ENCODE measurements around the gene MAP2K5. TPM values are rescaled to one million over a fixed set of nuclear protein-coding genes. Genes with fewer than 3 reads are reported as not detected.

Gene MAP2K5
- total RNA-seq, 1 experiment from 2014 or later = 46.6 TPM

DNA sequence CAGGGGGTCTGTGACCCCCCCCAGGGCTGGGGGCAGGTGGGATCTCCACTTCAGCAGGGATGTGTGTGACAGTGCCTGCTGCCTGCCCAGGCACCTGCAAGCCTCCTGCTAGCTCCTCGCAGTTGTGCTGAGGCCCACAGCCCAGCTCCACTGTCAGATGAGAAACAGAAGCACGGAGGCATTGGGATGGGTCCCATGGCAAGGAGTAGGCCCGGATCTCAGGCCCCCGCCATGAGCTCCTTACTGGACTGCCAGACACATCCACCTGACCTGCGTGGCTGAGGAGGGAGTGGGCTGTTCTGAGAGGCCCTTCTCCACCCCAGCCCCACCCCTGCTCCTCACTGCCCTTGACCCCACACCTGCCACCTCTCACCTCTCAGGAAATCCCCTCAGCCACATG, 264.6 kb downstream of the MAP2K5 start:
- in situ Hi-C loops (cut with HindIII; ENCODE audit: low sequenced_read_pairs) = no loop called here
- DNase-seq (ENCODE audit: low spot score) = no peak

GRCh38 chr15:67807836-67808235, 265.3 kb downstream of the MAP2K5 start:
- in situ Hi-C loops (cut with HindIII; ENCODE audit: low sequenced_read_pairs) = no loop called here

GRCh38 chr15:67808821-67809220, 266.3 kb downstream of the MAP2K5 start:
- in situ Hi-C loops (cut with HindIII; ENCODE audit: low sequenced_read_pairs) = no loop called here
- DNase-seq (ENCODE audit: low spot score) = no peak

More at GRCh38 chr15:67807836-67808235, 265.3 kb downstream of the MAP2K5 start:
- no peak for DNase-seq (ENCODE audit: low spot score)

DNA sequence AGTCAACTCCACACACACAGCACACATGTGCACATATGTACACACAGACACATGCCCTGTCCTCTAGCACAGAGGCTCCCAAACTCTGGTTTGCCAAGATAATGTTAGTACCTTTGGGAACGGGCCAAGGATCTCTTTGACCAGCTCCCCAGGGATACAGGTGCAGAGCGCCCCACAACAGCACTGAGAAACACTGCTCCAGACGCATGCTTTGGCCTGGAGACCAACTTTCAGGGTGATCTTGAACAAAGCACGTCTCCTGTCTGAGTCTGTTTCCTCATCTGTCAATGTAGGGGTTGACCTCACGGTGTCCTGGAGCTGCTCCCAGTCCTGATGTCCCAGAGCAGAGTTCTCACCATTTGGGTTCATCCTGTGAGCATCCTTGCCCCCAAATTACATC, 266.9 kb downstream of the MAP2K5 start:
- no peak for DNase-seq (ENCODE audit: low spot score)
- in situ Hi-C loops (cut with HindIII; ENCODE audit: low sequenced_read_pairs) = no loop called here

DNA sequence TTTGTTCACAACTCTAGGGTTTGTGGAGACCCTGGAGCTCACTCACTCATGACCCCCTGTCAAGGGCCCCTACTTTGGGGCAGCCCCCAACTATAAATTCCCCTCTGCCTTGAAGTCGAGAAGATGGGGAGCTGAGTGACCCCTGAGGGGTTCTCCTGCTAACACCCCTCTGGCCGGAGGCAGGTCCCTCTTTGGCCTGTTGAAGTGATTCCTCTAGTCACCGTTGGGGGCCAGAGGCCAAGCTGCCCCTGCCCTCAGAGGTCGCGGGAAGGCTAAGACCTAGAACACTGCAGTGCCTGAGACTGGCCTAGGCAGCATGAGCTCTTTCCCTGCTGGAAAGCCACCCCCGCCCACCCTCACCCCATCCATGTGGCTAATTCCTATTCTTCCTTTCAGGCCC, 267.4 kb downstream of the MAP2K5 start:
- in situ Hi-C loops (cut with HindIII; ENCODE audit: low sequenced_read_pairs) = no loop called here
- DNase-seq (ENCODE audit: low spot score) = no peak

- DNase-seq (ENCODE audit: low spot score) = no peak
These were observed 269.7 kb downstream of the MAP2K5 start for GRCh38 chr15:67812241-67812644.

DNA sequence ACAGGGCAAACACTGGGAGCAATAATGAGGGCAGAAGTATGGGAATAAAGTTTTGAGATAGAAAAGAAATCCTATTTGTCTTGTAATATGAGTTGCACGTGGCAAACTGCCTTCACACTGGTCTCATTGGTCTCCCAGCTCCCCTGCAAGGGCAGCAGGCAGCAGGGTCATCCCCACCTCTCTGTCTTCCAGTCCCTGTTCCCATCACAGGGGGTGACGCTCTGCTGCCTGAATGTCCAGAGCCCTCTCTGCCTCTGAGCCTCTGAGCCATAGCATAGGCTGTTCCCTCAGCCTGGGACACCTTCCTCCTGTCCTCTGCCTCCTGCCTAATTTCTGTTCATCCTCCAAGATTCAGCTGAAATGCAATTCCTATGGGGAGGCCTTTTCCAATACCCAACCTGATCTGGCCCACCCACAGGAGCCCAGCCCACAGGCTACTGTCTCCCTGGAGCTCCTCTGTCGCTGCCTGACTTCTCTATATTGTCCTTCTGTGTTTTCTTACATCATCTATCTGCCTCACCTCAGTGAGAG, 270.7 kb downstream of the MAP2K5 start:
- no peak for DNase-seq (ENCODE audit: low spot score)
- in situ Hi-C loops (cut with HindIII; ENCODE audit: low sequenced_read_pairs) = no loop called here

More at GRCh38 chr15:67812241-67812644, 269.7 kb downstream of the MAP2K5 start:
- in situ Hi-C loops (cut with HindIII; ENCODE audit: low sequenced_read_pairs) = no loop called here

DNA sequence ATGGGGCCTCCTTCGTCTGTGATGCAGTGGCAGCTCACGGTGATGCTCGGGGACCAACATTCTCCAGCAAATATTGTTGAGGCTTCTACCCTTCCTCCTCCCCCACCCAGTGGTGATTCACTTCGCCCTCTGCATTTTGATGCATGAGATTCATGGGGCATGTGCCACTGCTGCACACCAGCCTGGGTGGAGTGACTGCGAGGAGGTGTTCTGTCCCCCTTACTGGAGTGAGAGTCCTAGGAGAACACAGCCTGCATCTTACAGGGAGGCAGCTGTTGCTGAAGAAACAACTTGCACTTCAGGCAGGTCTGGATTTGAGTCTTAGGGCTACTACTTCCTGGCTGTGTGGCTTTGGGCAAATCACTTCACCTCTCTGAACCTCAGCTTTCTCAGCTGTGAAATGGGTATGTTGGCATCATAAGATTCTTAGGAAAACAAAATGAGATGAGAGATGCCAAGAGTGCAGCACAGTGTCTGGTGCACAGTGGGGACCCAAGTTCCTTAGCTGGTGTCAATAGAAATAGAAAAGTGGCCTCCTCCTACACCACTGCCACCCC, 272.6 kb downstream of the MAP2K5 start:
- in situ Hi-C loops (cut with HindIII; ENCODE audit: low sequenced_read_pairs) = no loop called here
- DNase-seq (ENCODE audit: low spot score) = no peak

DNA sequence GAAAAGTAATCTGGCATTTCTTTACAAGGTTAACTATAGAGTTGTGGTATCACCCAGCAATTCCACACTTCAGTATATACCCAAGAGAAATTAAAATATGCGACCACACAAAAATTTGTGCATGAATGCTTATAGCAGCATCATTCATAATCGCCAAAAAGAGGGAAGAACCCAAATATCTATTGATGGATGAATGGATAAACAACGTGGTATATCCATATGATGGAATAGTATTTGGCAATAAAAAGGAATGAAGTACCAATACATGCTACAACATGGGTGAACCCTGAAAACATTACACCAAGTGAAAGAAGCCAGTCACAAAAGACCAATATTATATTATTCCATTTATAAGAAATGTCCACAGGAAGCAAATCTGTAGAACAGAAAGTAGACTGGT, 274.2 kb downstream of the MAP2K5 start:
- in situ Hi-C loops (cut with HindIII; ENCODE audit: low sequenced_read_pairs) = no loop called here
- no peak for DNase-seq (ENCODE audit: low spot score)

DNA sequence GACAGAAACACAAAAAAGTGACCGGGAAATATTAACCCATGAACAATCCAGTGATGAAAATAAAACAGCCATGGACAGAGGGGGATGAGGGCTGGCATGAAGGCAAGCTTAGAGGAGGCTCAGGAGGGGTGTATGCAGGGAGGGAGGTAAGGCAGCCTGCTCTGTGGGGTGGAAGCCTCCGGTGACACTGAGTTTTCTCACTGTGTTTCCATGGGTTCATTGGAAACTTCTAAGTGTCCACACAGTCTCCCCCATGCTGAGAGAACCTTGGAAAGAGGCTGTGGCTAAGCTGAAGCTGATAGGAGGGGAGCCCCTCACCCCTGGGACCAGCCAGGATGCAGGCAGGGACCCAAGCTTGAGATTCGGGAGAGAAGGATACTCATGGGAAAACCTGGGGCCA, 276.0 kb downstream of the MAP2K5 start:
- DNase-seq (ENCODE audit: low spot score) = no peak

DNA sequence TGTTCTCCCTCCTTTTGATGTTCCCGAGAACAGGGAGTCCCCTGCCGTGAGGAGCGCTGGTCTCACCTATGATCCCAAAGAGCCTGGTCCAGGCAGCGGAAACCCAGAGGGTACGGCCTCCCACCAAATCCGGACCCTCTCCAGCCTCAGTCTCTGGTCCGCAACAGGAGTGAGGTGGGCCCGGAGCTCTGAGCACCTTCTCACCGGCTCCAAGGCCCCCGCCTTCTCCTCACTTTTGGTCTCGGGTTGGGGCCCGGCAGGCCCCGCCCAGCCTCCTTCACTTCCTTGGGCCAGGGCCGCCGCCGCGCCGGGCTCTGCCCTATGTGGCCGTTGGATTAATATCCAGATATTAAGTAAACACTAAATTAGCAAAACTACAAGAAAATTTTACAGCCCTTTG, 277.1 kb downstream of the MAP2K5 start:
- DNase-seq (ENCODE audit: low spot score) = no peak
- in situ Hi-C loops (cut with HindIII; ENCODE audit: low sequenced_read_pairs) = no loop called here

More for the DNA sequence above, 276.0 kb downstream of the MAP2K5 start:
- in situ Hi-C loops (cut with HindIII; ENCODE audit: low sequenced_read_pairs) = no loop called here

GRCh38 chr15:67820122-67820991, 277.9 kb downstream of the MAP2K5 start:
- DNase-seq (ENCODE audit: low spot score) = no peak
- in situ Hi-C loops (cut with HindIII; ENCODE audit: low sequenced_read_pairs) = no loop called here

GRCh38 chr15:67820992-67821783, 278.7 kb downstream of the MAP2K5 start:
- DNase-seq (ENCODE audit: low spot score) = no peak
- in situ Hi-C loops (cut with HindIII; ENCODE audit: low sequenced_read_pairs) = no loop called here

DNA sequence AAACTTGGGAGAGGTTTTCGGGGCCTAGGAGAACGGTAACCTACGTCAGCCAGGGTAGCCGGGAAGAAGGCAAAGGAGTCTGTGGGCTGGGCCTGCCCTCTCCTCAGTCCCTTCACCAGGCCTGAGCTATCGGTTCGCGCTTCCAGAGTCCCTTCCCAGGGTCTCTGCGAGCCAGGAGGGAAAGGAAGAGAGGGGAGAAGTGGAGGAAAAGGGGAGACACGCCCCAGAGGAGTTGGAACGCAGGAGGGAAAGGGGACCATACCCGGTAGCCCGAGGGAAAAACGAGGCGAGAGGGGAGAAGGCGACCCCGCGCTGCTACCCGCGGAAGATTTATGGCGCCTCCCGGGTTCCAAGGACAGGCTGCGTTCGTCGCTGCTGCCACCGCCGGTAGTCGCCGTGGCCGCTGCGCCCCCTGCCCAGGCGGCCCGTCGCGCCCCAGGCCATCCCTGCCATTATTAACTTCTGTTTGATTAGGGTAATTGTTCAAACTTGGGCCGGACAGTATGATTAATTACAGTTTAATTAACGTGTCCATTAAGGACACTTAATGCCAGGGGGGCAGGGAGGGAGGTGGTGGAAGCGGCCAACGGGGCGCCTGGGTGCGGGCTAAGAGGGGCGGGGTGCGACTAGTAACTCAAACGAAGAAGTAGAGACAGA, 279.4 kb downstream of the MAP2K5 start:
- in situ Hi-C loops (cut with HindIII; ENCODE audit: low sequenced_read_pairs) = no loop called here
- no peak for DNase-seq (ENCODE audit: low spot score)

GRCh38 chr15:67822537-67823313, 280.2 kb downstream of the MAP2K5 start:
- in situ Hi-C loops (cut with HindIII; ENCODE audit: low sequenced_read_pairs) = no loop called here
- no peak for DNase-seq (ENCODE audit: low spot score)

- in situ Hi-C loops (cut with HindIII; ENCODE audit: low sequenced_read_pairs) = no loop called here
- DNase-seq (ENCODE audit: low spot score) = no peak
These were observed 281.1 kb downstream of the MAP2K5 start for GRCh38 chr15:67823314-67824196.

DNA sequence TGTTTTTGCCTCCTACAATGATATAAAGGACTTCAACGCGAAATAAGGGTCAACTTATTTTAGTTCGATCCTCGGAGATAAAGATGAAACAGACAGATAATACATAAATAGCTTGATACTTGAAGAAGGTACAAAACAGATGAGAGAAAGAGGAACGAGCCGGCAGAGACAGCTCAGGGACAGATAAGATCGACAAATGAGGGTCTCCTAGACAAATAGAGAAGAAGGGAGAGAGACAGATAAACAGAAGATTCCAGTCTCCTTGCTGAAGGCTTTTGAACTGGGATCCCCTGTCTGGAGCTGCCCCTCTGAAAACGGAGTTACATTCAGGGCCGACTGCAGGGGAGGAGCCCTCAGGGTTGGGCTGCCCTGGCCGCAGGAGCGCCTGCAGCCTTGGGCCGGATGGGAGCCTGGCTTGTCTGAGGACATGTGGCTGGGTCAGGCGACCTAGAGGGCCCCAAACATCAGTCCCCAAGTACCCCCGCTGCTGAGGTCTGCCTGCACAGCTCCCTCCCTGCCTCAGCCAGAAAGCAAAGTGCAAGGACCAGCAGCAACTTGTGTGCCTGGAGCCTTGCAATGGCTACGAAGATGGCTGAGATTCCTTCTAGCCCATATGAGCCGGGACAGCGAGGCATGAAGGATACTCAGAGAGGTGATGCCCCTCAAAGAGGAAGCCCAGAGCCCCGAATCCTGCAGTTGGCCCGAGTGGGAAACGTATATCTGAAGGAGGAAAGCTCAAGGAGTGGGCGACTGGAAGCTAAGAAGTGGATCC, 281.9 kb downstream of the MAP2K5 start:
- DNase-seq (ENCODE audit: low spot score) = no peak
- in situ Hi-C loops (cut with HindIII; ENCODE audit: low sequenced_read_pairs) = no loop called here

All from G401 (cell line).